ENCODE results near the gene POMP.

- TF ChIP-seq EGR1 (IDR thresholded peaks at IDR 0.05) (no peak), REST (IDR thresholded peaks at IDR 0.05; ENCODE audit: low read depth) (no peak), CEBPB (IDR thresholded peaks at IDR 0.05) (no peak), TAF1 (IDR thresholded peaks at IDR 0.05; ENCODE audit: low read depth) (no peak), YY1 (IDR thresholded peaks at IDR 0.05; ENCODE audit: low read depth) (no peak), EP300 (IDR thresholded peaks at IDR 0.05; ENCODE audit: borderline replicate concordance) (no peak), NFIC (IDR thresholded peaks at IDR 0.05) (no peak), TEAD4 (IDR thresholded peaks at IDR 0.05) (no peak), ZBTB7A (IDR thresholded peaks at IDR 0.05; ENCODE audit: low read depth) (no peak), TCF12 (IDR thresholded peaks at IDR 0.05; ENCODE audit: low read depth) (no peak), CREB1 (IDR thresholded peaks at IDR 0.05; ENCODE audit: low read depth) (no peak), MAX (IDR thresholded peaks at IDR 0.05) (no peak), USF1 (IDR thresholded peaks at IDR 0.05) (no peak), RAD21 (IDR thresholded peaks at IDR 0.05; ENCODE audit: low read depth) (no peak)
Observed at GRCh38 chr13:28623782-28624706, 34.9 kb upstream of the POMP start.

Data from Ishikawa (cell line).